GM12801 (cell line): ENCODE measurements around the gene GINS2.

Experiments used
- CTCF ChIP-seq: IDR thresholded peaks from one replicate; pipeline ENCODE4 v1.5.1; 2011; ENCODE audit warnings: control low read depth; ENCODE audit not compliant: insufficient read length; ENCODE audit errors: extremely low read depth

Gene GINS2

GRCh38 chr16:85715169-85716021 is 26.6 kb upstream of the GINS2 start:
- no peak for TF ChIP-seq CTCF

GRCh38 chr16:85712801-85713200 is 24.0 kb upstream of the GINS2 start:
- no peak for TF ChIP-seq CTCF

- no peak for TF ChIP-seq CTCF
Measured at GRCh38 chr16:85711982-85712587, 23.3 kb upstream of the GINS2 start.

GRCh38 chr16:85710732-85711131 is 22.0 kb upstream of the GINS2 start:
- no peak for TF ChIP-seq CTCF

GRCh38 chr16:85709766-85710585 is 21.2 kb upstream of the GINS2 start:
- no peak for TF ChIP-seq CTCF

- TF ChIP-seq CTCF = no peak
Measured at GRCh38 chr16:85708338-85708737, 19.6 kb upstream of the GINS2 start.

GRCh38 chr16:85707528-85708095 is 18.9 kb upstream of the GINS2 start:
- TF ChIP-seq CTCF = no peak
